AG09309 (cell line): ENCODE results near the gene ABL1.

Experiments
- DNase-seq: peaks from one replicate; pipeline ENCODE4 v3.0.0-alpha.2; 2010; ENCODE audit warnings: low read depth
- H3K4me3 ChIP-seq: 2 replicates; pipeline ENCODE4 v1.5.1; 2011; ENCODE audit warnings: mild to moderate bottlenecking, low read depth, low read length, moderate library complexity; ENCODE audit not compliant: control insufficient read depth
- TF ChIP-seq, protein P1 (sequence below): IDR thresholded peaks from 2 replicates; pipeline ENCODE4 v1.5.1; 2011; ENCODE audit warnings: mild to moderate bottlenecking, low read depth, low read length, inconsistent platforms; ENCODE audit not compliant: insufficient read depth, control insufficient read depth; ENCODE audit errors: missing control alignments

Gene ABL1

DNA sequence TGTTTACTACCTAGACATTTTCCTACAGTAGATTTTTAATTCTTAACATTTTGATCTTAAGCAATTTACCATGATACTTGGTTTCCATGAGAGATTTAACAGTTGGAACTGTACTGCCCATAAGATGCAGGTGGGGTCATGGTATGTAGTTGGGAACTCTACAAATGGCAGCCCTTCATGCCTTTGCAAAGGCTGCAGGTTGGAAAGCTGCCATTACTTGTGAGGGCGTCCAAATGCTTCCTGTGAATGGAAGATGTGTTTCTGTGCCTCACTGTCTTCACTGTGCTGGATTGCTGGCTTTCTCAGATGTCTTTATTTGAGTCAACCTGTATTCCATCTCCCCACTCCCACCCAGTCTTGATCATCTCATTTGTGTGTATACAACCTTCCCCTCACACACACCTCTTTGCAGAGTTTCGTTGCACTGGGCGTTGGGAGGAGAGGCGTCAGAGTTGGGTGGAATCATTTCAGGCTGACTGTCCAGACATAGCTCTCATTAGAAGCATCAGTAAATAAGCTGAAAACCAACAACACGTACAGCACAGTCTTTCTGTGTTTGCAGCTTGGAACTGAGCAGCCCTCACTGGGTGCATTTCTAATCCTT, 14.8 kb upstream of the ABL1 start:
- TF ChIP-seq, protein P1, sequence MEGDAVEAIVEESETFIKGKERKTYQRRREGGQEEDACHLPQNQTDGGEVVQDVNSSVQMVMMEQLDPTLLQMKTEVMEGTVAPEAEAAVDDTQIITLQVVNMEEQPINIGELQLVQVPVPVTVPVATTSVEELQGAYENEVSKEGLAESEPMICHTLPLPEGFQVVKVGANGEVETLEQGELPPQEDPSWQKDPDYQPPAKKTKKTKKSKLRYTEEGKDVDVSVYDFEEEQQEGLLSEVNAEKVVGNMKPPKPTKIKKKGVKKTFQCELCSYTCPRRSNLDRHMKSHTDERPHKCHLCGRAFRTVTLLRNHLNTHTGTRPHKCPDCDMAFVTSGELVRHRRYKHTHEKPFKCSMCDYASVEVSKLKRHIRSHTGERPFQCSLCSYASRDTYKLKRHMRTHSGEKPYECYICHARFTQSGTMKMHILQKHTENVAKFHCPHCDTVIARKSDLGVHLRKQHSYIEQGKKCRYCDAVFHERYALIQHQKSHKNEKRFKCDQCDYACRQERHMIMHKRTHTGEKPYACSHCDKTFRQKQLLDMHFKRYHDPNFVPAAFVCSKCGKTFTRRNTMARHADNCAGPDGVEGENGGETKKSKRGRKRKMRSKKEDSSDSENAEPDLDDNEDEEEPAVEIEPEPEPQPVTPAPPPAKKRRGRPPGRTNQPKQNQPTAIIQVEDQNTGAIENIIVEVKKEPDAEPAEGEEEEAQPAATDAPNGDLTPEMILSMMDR = no peak
- no peak overlapping the region for H3K4me3 ChIP-seq
- no peak for DNase-seq

DNA sequence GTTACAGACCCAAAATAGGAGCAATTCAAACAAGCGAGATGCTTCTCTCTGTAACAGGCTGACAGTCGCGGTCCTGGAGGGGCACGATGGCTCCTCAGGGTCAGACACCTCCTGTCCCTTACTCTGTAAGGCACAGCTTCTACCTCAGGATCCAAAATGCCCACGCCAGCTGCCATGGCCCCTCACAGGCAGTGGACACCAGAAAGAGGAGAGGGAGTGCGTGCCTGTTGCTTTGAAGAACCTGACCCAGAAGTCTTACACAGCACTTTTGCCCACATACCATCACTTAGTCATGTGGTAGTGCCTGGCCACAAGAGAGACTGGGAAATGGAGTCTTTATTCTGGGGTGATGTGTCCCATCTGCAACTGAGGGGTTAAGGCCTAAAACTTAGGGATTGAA, 11.6 kb upstream of the ABL1 start:
- TF ChIP-seq, protein P1 = no peak
- no peak overlapping the region for H3K4me3 ChIP-seq
- DNase-seq = no peak

DNA sequence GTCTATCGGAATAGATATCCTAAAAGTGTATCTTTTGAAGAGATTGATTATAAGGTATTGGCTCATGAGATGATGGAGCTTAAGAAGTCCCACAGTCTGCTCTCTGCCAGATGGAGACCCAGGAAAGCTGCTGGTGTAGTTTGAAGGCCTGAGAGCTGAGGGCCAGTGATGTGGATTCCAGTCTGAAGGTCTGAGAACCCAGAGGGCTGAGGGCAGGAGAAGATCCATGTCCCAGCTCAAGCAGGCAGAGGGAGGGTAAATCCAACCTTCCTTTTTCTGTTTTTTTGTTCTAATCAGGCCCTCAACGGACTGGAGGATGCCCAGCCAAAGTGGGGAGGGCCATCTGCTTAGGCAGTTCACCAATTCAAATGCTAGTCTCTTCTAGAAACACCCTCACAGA, 11.0 kb upstream of the ABL1 start:
- TF ChIP-seq, protein P1 = no peak
- H3K4me3 ChIP-seq = no peak overlapping the region

DNA sequence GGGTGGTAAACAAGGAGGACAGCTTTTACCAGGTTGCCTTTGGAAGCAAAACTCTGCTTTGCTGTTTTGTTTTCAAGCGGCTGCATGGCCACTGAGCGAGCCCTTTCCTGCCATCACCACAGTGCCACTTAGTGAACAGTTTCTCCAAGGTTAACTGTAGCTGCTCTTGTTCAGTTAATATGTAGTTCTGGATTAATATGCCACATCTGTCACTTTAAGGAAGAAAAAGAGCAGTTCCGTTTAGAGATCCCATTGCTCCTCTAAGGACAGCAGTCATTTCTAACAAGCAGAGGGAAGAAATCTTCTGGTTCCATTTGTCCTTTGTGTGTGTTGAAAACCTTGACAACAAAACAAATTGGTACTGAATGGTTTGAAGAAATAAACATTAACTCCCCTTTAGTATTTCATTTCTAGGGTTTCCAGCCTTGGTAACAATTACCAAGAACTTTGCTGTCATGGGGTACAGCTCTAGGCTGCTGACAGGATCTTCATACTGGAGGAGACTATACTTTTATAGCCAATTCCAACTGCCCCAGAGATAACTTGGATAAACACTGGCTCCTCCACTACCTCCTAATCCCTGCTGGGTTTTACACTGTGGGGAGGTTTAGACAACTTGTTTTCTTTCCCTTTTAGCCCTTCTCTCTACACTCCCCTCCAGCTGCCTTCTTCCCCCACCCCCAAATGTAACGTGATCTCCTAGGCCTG, 10.3 kb upstream of the ABL1 start:
- H3K4me3 ChIP-seq = no peak overlapping the region
- no peak for DNase-seq

More for the DNA sequence above, 11.0 kb upstream of the ABL1 start:
- DNase-seq = no peak

DNA sequence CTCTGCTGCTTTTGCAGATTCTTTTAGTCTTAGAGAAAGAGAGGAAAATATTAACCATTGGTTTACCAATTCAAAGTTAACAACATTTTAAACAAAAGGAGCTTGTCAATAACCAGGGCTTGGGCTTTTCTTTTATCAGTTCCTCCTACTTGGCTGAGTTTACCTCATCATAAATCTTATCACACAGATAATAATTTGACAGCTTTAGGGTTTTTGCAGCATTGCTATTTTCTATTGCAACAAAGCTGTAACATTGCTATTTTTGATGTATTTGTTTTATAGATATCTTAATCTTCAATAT, 9.8 kb upstream of the ABL1 start:
- TF ChIP-seq, protein P1 = no peak
- no peak overlapping the region for H3K4me3 ChIP-seq
- no peak for DNase-seq

More for the DNA sequence above, 10.3 kb upstream of the ABL1 start:
- TF ChIP-seq, protein P1 = no peak

DNA sequence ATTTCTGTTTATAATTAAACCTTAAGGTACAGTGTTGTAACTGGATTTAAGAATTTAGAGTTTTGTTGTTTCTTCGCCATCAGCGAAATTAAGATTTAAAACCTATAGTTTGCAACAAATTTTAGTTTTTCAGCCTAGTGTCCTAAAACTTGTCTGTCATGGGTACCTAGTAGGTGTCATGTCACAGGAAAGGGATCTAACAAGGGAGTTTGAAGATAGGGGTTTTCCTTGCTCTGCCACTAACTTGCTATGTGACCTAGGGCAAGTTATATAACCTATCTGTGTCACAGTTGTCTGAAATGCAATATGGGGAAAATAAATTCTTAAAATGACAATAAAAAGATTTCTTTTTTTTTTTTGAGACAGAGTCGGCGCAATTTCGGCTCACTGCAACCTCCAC, 9.2 kb upstream of the ABL1 start:
- no peak overlapping the region for H3K4me3 ChIP-seq
- DNase-seq = no peak
- TF ChIP-seq, protein P1 = no peak
